Skeletal muscle tissue (tissue), 4 donors: Measurements from ENCODE around the gene SDK1. TPM values are rescaled to one million over a fixed set of nuclear protein-coding genes. Genes with fewer than 3 reads are reported as not detected.

Source experiments
- H3K27ac ChIP-seq: one replicate; pipeline ENCODE4 v1.7.0; 2013; ENCODE audit warnings: mild to moderate bottlenecking, low read depth, low read length, inconsistent platforms
- H3K27me3 ChIP-seq, 3 donors: one replicate each; pipeline ENCODE4 v1.7.0; 2013; ENCODE audit warnings: low read length in 3 of 3; ENCODE audit not compliant: control insufficient read depth in 3 of 3, insufficient read depth in 3 of 3
- H3K36me3 ChIP-seq, 3 donors: one replicate each; pipeline ENCODE4 v1.7.0; 2013; ENCODE audit warnings: low read length in 3 of 3; ENCODE audit not compliant: control insufficient read depth in 3 of 3, insufficient read depth in 3 of 3
- H3K4me1 ChIP-seq, 3 donors: one replicate each; pipeline ENCODE4 v1.7.0; 2013; ENCODE audit warnings: low read length in 3 of 3, mild to moderate bottlenecking in 3 of 3; ENCODE audit not compliant: control insufficient read depth in 3 of 3, insufficient read depth in 3 of 3
- H3K4me3 ChIP-seq, 3 donors: one replicate each; pipeline ENCODE4 v1.7.0; 2013; ENCODE audit warnings: low read length in 3 of 3
- H3K9ac ChIP-seq, 3 donors: one replicate each; pipeline ENCODE4 v1.7.0; 2013; ENCODE audit warnings: low read length in 3 of 3, mild to moderate bottlenecking in 3 of 3, moderate library complexity in 2 of 3, low read depth in 1 of 3
- H3K9me3 ChIP-seq, 3 donors: one replicate each; pipeline ENCODE4 v1.7.0; 2013; ENCODE audit warnings: low read length in 3 of 3; ENCODE audit not compliant: control insufficient read depth in 3 of 3
- total RNA-seq: library from RNA; depleted of rRNA; stranded (reverse); fragments of >200 nt; gene quantifications from one replicate; pipeline ENCODE4 v1.2.3, GENCODE V29; 2014
- donor health status: Osteomylitis.

Gene SDK1
- total RNA-seq, 1 donor from 2014 or later = 3.7 TPM

DNA sequence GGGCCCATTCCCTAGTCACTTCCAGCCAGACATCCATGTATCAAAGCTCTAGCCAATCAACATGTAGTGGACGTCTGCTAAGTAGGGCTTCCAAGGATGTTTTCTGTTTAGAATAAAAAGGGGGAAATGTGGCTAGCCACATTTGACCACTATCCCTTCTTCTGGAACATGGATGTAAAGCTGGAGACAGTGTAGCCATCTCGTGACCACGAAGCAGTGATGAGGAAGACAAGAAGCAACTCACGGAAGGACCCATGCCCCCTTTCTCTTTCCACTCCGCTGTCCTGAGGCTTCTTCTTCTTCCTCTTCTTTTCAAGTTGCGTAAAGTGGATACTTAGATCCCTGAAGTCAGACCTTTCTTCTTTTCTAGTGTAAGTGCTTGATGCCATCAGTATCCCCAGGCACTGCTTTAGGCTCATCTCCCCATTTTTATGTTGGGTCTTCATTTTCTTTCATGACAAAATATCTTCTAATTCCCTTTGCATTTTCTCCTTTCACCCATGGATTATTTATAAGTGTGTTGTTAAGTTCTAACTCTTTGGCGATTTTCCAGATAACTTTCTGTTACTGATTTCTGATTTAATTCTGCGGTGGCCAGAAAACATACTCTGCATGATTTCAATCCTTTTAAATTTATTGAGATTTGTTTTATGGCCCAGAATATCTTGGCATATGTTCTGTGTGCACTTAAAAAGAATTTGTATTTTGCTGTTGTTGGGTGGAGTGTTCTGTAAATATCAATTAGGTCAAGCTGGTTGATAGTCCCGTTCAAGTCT is 594.5 kb downstream of the SDK1 start:
- Histone ChIP-seq H3K36me3 (no peaks in the 10 kb centered on the region), H3K4me1 (peaks cover 27 to 41% (median 38%) of the 10 kb centered on the region in 3 donors), H3K9ac (no peak overlapping the region), H3K27ac (no peak overlapping the region), H3K9me3 (no peaks in the 10 kb centered on the region), H3K4me3 (no peak overlapping the region), H3K27me3 (no peaks in the 10 kb centered on the region)

DNA sequence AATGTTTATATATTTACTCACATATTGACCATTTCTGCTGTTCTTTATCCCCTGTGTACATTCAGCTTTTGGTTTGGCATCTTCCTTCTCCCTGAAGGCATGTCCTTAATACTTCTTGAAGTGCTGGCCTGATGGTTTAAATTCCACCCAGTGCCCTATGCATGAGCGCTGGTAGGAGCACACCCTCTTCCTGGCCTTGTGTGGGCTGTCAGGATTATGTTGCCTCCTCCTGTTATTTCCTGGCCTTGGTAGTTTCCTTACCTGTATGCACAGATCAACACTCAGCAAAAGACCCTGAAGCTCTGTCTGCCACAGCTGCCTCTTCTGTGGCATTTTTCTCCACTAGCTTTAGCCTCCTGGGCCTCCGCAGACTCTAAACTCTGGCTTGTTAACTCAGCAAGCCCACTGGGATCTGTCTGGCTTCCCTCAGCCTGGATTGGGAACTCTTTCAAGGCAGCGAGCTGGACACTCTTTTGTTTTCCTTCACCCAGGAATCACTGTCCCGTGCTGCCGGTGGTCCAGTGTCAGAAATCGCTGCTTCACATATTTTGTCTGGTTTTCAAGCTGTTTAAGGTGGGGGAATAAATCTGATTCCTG is 595.2 kb downstream of the SDK1 start:
- H3K4me3 ChIP-seq = no peak overlapping the region
- no peaks in the 10 kb centered on the region for H3K36me3 ChIP-seq
- H3K9me3 ChIP-seq = no peaks in the 10 kb centered on the region
- H3K9ac ChIP-seq = peak overlapping the region in 1 of 3 donors; percentile 24
- H3K27ac ChIP-seq = peak overlapping the region; percentile 21
- H3K27me3 ChIP-seq = no peaks in the 10 kb centered on the region
- H3K4me1 ChIP-seq = peaks cover 27 to 41% (median 39%) of the 10 kb centered on the region in 3 donors

DNA sequence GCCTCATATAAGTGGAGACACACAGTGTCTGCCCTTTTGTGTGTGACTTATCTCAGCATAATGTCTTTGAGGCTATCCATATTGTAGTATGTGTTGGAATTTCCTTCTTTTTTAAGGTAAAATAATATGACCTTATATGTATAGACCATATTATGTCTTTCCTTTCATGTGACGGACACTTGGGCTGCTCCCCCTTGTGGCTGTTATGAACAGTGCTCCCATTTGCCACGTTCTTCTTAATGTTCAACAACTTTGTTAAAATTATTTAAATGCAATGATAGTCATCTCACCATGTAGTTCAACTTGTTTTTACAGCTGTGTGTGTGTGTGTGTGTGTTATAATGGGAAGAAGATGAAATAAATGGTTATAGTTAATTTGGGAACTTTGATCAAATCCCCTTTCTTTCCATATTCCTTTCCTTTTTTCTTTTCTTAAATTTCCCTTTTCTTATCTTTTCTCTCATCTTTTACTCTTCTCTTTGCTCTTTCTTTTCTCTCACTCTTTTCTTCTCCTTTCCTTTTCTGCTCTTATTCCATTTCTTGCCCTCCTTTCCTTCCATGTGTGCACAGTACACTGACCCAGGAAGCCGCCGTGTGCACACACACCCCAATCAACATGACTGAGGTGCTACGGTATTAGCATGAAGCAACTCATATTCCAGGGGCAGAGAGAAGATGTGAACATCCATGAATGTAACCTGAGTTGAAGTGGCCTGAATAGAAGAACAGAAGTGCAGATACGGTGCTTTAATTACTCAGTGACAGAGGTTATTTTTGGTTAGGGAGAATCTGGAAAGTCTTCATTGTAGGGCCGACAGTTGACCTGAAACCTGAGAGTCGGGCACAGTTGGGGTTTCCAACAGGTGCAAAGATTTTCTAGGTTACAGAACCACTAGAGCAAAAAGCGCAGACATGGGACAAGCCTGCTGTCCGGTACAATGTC is 596.6 kb downstream of the SDK1 start:
- peak overlapping the region in 1 of 3 donors; percentile 1 for H3K4me3 ChIP-seq
- no peak overlapping the region for H3K9ac ChIP-seq
- peaks cover 23 to 36% (median 34%) of the 10 kb centered on the region in 3 donors for H3K4me1 ChIP-seq
- no peaks in the 10 kb centered on the region for H3K27me3 ChIP-seq
- no peaks in the 10 kb centered on the region for H3K9me3 ChIP-seq
- peak overlapping the region; percentile 67 for H3K27ac ChIP-seq
- H3K36me3 ChIP-seq = no peaks in the 10 kb centered on the region

DNA sequence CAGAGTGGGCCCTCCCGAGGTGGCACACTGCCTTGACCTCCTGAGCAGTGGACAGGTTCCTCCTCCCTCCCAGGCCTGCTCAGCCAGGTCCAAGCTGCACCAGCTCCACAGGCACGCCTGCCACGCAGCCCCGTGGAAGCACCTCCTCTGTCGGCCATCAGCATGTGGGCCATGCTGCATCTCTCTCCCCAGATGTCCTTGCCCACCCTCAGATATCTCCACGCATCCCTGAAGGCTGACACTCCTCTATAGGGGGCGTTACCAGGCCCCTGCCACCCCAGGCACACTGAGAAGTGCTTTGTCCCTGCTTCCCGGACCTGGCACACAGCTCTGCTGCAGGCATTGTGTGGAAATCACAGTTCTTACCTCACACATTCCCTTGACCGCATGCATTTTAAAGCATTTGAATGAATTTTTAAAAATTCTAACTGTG is 598.5 kb downstream of the SDK1 start:
- Histone ChIP-seq H3K9me3 (no peaks in the 10 kb centered on the region), H3K27ac (peak overlapping the region; percentile 16), H3K4me3 (no peak overlapping the region), H3K36me3 (no peaks in the 10 kb centered on the region), H3K4me1 (peaks cover 21 to 29% (median 28%) of the 10 kb centered on the region in 3 donors), H3K27me3 (no peaks in the 10 kb centered on the region), H3K9ac (no peak overlapping the region)

DNA sequence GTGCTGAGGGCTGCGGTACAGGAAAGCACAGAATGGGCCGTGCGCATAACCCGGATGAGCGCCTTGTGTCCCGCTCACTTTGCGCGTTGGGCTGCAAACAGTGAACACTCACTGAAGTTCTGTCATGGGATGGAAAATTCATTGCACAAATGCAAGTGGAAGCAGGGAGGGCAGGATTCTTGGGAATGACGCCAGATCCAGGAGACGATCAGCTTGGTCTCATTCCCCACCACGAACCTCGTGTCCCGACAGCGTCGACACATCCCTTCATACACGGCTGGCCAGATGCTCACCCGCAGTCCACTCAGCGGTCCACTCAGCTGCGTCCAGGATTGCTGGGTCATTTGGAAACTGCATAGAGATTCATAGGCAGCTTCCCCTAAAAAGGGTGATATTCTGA is 607.1 kb downstream of the SDK1 start:
- Histone ChIP-seq H3K9me3 (no peaks in the 10 kb centered on the region), H3K36me3 (no peaks in the 10 kb centered on the region), H3K27me3 (peaks cover 0 to 3% (median 0%) of the 10 kb centered on the region in 3 donors), H3K4me3 (no peak overlapping the region), H3K9ac (no peak overlapping the region), H3K4me1 (no peaks in the 10 kb centered on the region), H3K27ac (no peak overlapping the region)

DNA sequence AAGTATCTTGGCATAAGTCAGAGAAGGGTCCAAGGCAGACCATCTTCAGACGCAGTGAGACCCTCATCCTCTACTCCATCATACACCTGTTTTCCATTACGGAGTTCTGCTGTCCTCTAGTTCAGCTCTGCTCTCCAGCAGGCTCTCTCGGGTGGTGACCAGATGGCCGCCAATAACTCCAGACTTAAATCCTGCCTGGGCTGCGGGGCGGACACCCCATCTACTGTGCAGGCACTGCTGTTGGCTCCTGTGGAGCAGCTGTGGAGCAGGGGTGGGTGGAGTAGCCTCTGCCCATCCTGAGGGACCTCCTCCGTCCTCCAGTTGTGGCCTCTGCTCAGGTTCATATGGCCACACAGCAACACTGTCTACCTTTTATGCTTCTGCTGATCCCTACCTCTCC is 608.1 kb downstream of the SDK1 start:
- H3K9me3 ChIP-seq = no peaks in the 10 kb centered on the region
- no peak overlapping the region for H3K27ac ChIP-seq
- peaks cover 0 to 3% (median 0%) of the 10 kb centered on the region in 3 donors for H3K27me3 ChIP-seq
- H3K36me3 ChIP-seq = no peaks in the 10 kb centered on the region
- no peak overlapping the region for H3K9ac ChIP-seq
- H3K4me3 ChIP-seq = no peak overlapping the region
- no peaks in the 10 kb centered on the region for H3K4me1 ChIP-seq

DNA sequence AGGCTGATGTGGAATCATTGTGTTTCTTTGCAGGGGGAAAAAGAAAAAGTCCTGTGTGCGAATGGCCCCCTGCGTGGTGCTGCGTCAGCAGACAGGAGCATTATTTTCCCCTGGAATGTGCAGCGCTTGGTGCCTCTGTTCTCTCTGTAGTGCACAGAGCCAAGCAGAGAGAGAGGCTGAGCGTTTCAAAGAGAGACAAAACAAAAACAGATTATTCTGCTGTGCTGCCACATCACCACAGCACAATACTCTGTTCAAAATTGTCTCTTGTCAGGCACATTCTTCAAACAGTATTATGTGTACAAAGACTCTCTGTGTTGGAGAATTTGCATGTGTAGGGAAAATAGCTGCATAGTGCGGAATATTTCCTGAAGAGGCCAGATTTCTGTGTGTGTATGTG is 609.0 kb downstream of the SDK1 start:
- Histone ChIP-seq H3K36me3 (no peaks in the 10 kb centered on the region), H3K4me1 (no peaks in the 10 kb centered on the region), H3K27me3 (peaks cover 0 to 3% (median 0%) of the 10 kb centered on the region in 3 donors), H3K9me3 (no peaks in the 10 kb centered on the region), H3K27ac (no peak overlapping the region), H3K4me3 (no peak overlapping the region), H3K9ac (no peak overlapping the region)

DNA sequence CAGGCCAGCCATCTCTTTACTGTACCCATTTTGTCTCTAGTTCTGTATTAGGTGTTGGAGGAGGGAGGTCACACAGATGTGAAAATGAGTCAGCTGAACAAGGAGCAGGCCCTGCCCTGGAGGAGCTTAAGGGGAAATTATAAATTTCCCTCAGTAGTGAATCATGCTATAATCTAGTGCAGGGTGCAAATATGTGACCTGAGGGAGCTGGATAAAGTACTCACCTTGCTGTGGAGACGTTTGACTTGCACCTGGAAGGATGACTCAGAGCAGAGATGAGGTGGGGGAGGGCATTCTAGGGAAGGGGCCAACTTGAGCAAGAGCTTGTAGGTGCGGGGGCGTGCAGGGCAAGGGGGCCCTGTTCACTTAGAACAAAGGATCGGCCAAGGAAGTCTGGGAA is 610.6 kb downstream of the SDK1 start:
- no peak overlapping the region for H3K9ac ChIP-seq
- no peaks in the 10 kb centered on the region for H3K36me3 ChIP-seq
- no peak overlapping the region for H3K4me3 ChIP-seq
- H3K27me3 ChIP-seq = peaks cover 0 to 3% (median 0%) of the 10 kb centered on the region in 3 donors
- no peaks in the 10 kb centered on the region for H3K4me1 ChIP-seq
- no peaks in the 10 kb centered on the region for H3K9me3 ChIP-seq
- no peak overlapping the region for H3K27ac ChIP-seq

DNA sequence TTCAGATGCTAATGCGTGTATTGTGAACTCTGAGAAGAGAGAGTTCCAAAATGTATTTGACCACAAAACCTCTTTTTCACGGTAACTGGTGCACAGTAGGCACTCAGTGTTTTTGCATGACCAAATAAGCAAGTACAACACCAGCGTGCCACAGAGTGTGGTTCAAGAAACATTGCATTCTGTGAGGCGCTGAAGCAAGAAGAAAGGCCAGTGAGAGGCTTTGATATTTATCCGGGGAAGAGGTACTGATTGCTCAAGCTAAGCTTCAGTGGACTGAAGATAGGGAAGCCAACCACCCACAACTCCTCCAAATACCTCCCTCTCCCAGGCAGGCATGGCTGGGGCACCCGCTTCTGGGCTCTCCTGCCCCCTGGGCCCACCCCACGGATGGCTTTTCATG is 611.2 kb downstream of the SDK1 start:
- Histone ChIP-seq H3K9me3 (no peaks in the 10 kb centered on the region), H3K4me1 (no peaks in the 10 kb centered on the region), H3K9ac (no peak overlapping the region), H3K27ac (no peak overlapping the region), H3K4me3 (no peak overlapping the region), H3K27me3 (peaks cover 0 to 3% (median 0%) of the 10 kb centered on the region in 3 donors), H3K36me3 (no peaks in the 10 kb centered on the region)
